ENCODE results near the gene LRRC8D. TPM values are rescaled to one million over a fixed set of nuclear protein-coding genes. Genes with fewer than 3 reads are reported as not detected.

LRRC8D gene
- total RNA-seq, 1 experiment from 2014 or later = 15.0 TPM

DNA sequence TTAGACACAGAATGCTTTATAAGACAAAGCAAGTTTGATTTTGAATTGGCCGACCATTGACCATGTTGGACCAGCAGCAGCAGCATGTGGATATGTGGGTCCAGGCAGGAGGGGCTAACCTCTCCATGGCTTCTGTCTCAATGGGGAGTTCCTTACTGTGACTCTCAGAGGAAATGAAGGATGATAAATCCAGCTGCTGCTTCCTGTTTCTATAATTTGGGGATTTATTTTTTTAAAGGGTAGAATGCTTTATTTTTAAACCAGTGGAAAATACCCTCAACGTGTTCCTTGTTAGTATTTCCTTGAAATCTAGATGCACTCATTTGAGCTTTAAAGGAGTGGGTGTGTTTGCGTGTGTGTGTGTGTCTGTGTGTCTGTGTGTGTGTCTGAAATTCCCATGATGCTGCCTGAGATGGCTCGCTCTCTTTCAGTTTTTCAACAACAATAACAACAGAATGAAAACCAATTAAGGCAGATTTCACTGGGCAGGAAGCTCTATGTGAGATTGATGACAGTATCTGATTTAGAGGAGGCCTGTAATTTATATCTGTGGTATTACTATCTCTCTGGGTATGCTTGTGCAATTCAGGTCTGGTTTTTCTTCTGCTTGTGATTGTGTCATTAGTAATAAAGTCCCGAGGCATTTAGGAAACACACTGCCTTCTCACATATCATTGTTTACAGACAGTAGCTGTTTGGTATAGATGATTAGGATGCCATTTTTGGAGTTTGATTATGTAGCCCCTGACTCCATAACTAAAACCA, 88.0 kb downstream of the LRRC8D start:
- no peaks in the 10 kb centered on the region for H3K79me2 ChIP-seq (ENCODE audit: insufficient read depth, low read length)
- TF ChIP-seq SIN3A (IDR thresholded peaks at IDR 0.05; ENCODE audit: low read depth) = no peak
- TF ChIP-seq CBX3 (IDR thresholded peaks at IDR 0.05; ENCODE audit: low read depth) = no peak
- TF ChIP-seq EZH2 (IDR thresholded peaks at IDR 0.05) = no peak
- no peak for TF ChIP-seq JUND (IDR thresholded peaks at IDR 0.05)
- no peak for TF ChIP-seq POLR2A (IDR thresholded peaks at IDR 0.05; ENCODE audit: borderline replicate concordance, extremely low read depth, insufficient read depth, insufficient read length)
- TF ChIP-seq YY1 (IDR thresholded peaks at IDR 0.05; ENCODE audit: extremely low read depth, insufficient replicate concordance, low read depth, low read length) = no peak
- no peak for TF ChIP-seq RAD21 (IDR thresholded peaks at IDR 0.05; ENCODE audit: low read depth)
- TF ChIP-seq EGR1 (IDR thresholded peaks at IDR 0.05; ENCODE audit: low read depth) = no peak
- no peak for TF ChIP-seq ZFX (IDR thresholded peaks at IDR 0.05)
- no peak for TF ChIP-seq ELF1 (IDR thresholded peaks at IDR 0.05; ENCODE audit: borderline replicate concordance, low read depth)
- no peak for TF ChIP-seq MAX (IDR thresholded peaks at IDR 0.05)
- TF ChIP-seq, protein P1, sequence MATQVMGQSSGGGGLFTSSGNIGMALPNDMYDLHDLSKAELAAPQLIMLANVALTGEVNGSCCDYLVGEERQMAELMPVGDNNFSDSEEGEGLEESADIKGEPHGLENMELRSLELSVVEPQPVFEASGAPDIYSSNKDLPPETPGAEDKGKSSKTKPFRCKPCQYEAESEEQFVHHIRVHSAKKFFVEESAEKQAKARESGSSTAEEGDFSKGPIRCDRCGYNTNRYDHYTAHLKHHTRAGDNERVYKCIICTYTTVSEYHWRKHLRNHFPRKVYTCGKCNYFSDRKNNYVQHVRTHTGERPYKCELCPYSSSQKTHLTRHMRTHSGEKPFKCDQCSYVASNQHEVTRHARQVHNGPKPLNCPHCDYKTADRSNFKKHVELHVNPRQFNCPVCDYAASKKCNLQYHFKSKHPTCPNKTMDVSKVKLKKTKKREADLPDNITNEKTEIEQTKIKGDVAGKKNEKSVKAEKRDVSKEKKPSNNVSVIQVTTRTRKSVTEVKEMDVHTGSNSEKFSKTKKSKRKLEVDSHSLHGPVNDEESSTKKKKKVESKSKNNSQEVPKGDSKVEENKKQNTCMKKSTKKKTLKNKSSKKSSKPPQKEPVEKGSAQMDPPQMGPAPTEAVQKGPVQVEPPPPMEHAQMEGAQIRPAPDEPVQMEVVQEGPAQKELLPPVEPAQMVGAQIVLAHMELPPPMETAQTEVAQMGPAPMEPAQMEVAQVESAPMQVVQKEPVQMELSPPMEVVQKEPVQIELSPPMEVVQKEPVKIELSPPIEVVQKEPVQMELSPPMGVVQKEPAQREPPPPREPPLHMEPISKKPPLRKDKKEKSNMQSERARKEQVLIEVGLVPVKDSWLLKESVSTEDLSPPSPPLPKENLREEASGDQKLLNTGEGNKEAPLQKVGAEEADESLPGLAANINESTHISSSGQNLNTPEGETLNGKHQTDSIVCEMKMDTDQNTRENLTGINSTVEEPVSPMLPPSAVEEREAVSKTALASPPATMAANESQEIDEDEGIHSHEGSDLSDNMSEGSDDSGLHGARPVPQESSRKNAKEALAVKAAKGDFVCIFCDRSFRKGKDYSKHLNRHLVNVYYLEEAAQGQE (IDR thresholded peaks at IDR 0.05; ENCODE audit: low read depth) = no peak
- TF ChIP-seq SP1 (IDR thresholded peaks at IDR 0.05; ENCODE audit: low read depth) = no peak
- no peak for TF ChIP-seq ZNF274 (IDR thresholded peaks at IDR 0.05; ENCODE audit: low read depth, low read length)
- no peak for TF ChIP-seq SRF (IDR thresholded peaks at IDR 0.05; ENCODE audit: low read depth)
- TF ChIP-seq CEBPB (IDR thresholded peaks at IDR 0.05; ENCODE audit: low read depth) = no peak
- no peak for TF ChIP-seq CTCF (IDR thresholded peaks at IDR 0.05 in 2 of 3, conservative IDR thresholded peaks at IDR 0.05 in 1 of 3; ENCODE audit: borderline replicate concordance in 1 of 3, insufficient read depth in 1 of 3, low read depth in 2 of 3, low read length in 2 of 3)
- no peak for TF ChIP-seq TCF7L2 (IDR thresholded peaks at IDR 0.05; ENCODE audit: borderline replicate concordance, extremely low read depth, insufficient read depth, insufficient read length)
- H3K36me3 ChIP-seq (ENCODE audit: control insufficient read depth in 1 of 2, insufficient read depth in 2 of 2, low read length in 2 of 2) = no peaks in the 10 kb centered on the region
- H3K4me2 ChIP-seq (ENCODE audit: low read length) = no peak overlapping the region
- ATAC-seq = no peak
- H4K20me1 ChIP-seq (ENCODE audit: insufficient read depth) = no peaks in the 10 kb centered on the region; the same call in 1 of the 2 replicates
- no peak overlapping the region for H3K4me3 ChIP-seq (replicated peaks in 1 of 2; ENCODE audit: low read depth in 1 of 2, low read length in 2 of 2)
- H2AFZ ChIP-seq (ENCODE audit: low read depth, low read length, poor library complexity, severe bottlenecking) = no peak overlapping the region
- intact Hi-C loops (cut with micrococcal nuclease) = no loop called here
- no peak overlapping the region for H3K9ac ChIP-seq (ENCODE audit: low read length)
- CTCF ChIA-PET = no interaction called here
- no peak for DNase-seq (ENCODE audit: low read depth, low spot score)
- POLR2A ChIA-PET = no interaction called here
- H3K27ac ChIP-seq (ENCODE audit: low read depth, low read length) = no peak overlapping the region
- RAD21 ChIA-PET (ENCODE audit: low non-redundant PET in 1 of 2, low total read pairs in 2 of 2, uncharacterized antibody in 2 of 2, unreplicated experiment in 2 of 2) = no interaction called here
- H3K9me3 ChIP-seq (ENCODE audit: control insufficient read depth in 1 of 2, insufficient read depth in 1 of 2, low read depth in 1 of 2, low read length in 2 of 2) = no peaks in the 10 kb centered on the region
- no TSS peak for BruUV-seq (replicated peaks)
- H3K4me1 ChIP-seq (ENCODE audit: control insufficient read depth in 1 of 2, insufficient read depth in 2 of 2, low read length in 2 of 2) = peaks cover 17 to 54% of the 10 kb centered on the region in 2 experiments
- no peaks in the 10 kb centered on the region for H3K27me3 ChIP-seq (ENCODE audit: insufficient read depth, low read length)
- H3K9me2 ChIP-seq (ENCODE audit: insufficient read depth) = peaks cover 3% of the 10 kb centered on the region; the same call in 1 of the 2 replicates

Data from HCT116 (cell line).